NT2/D1 (cell line): ENCODE results near the gene MAP1LC3C.

ENCODE experiments used
- SUZ12 ChIP-seq: IDR thresholded peaks from 2 replicates; pipeline ENCODE4 v1.6.1; 2011; ENCODE audit not compliant: insufficient read length, insufficient read depth; ENCODE audit errors: extremely low read depth
- YY1 ChIP-seq: IDR thresholded peaks from 2 replicates; pipeline ENCODE4 v1.6.1; 2011; ENCODE audit not compliant: insufficient read length, insufficient read depth
- ZNF274 ChIP-seq: IDR thresholded peaks from 2 replicates; pipeline ENCODE4 v1.6.1; 2011; ENCODE audit warnings: mild to moderate bottlenecking, low read depth, low read length

GRCh38 chr1:241968611-241969010 lies 30.3 kb downstream of the MAP1LC3C start:
- TF ChIP-seq ZNF274: no peak
- TF ChIP-seq SUZ12: no peak
- TF ChIP-seq YY1: no peak
